ENCODE data around the gene RABL6. TPM values are rescaled to one million over a fixed set of nuclear protein-coding genes. Genes with fewer than 3 reads are reported as not detected.
A peak's percentile ranks its signal among the peaks of the same experiment; 100 is the strongest.

RABL6 gene
- total RNA-seq, 1 donor from 2014 or later: 69.4 TPM

- peak overlapping the region; percentile 7 for H3K27ac Mint-ChIP-seq (ENCODE audit: unreplicated experiment)
- no peak overlapping the region for H3K9ac ChIP-seq (ENCODE audit: low read length)
- no peaks in the 10 kb centered on the region for H3K9me3 Mint-ChIP-seq (ENCODE audit: unreplicated experiment)
- H3K79me2 ChIP-seq (ENCODE audit: insufficient read depth, low read length): no peaks in the 10 kb centered on the region
- peaks cover 8% of the 10 kb centered on the region for H4K20me1 ChIP-seq (ENCODE audit: insufficient read depth, low read length)
- H3K4me2 ChIP-seq (ENCODE audit: low read length): no peak overlapping the region
- H3K36me3 Mint-ChIP-seq (ENCODE audit: low read depth, unreplicated experiment): peaks cover 5% of the 10 kb centered on the region
- no peaks in the 10 kb centered on the region for H3K4me1 ChIP-seq (ENCODE audit: insufficient read depth, low read length)
- no peaks in the 10 kb centered on the region for H3K9me3 ChIP-seq (ENCODE audit: insufficient read depth, low read depth, low read length)
- H3K27me3 ChIP-seq (ENCODE audit: insufficient read depth, low read length): no peaks in the 10 kb centered on the region
- TF ChIP-seq EZH2 (IDR thresholded peaks at IDR 0.05; ENCODE audit: insufficient read depth, low read length): no peak
- TF ChIP-seq, protein P1, sequence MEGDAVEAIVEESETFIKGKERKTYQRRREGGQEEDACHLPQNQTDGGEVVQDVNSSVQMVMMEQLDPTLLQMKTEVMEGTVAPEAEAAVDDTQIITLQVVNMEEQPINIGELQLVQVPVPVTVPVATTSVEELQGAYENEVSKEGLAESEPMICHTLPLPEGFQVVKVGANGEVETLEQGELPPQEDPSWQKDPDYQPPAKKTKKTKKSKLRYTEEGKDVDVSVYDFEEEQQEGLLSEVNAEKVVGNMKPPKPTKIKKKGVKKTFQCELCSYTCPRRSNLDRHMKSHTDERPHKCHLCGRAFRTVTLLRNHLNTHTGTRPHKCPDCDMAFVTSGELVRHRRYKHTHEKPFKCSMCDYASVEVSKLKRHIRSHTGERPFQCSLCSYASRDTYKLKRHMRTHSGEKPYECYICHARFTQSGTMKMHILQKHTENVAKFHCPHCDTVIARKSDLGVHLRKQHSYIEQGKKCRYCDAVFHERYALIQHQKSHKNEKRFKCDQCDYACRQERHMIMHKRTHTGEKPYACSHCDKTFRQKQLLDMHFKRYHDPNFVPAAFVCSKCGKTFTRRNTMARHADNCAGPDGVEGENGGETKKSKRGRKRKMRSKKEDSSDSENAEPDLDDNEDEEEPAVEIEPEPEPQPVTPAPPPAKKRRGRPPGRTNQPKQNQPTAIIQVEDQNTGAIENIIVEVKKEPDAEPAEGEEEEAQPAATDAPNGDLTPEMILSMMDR (IDR thresholded peaks at IDR 0.05; ENCODE audit: insufficient read depth, low read depth, low read length): no peak
- no peak overlapping the region for H3K4me3 Mint-ChIP-seq (ENCODE audit: unreplicated experiment)
- H3K4me1 Mint-ChIP-seq (ENCODE audit: low read depth, unreplicated experiment): peaks cover 7% of the 10 kb centered on the region
- H2AFZ ChIP-seq (ENCODE audit: low read depth, low read length): no peak overlapping the region
- no peak overlapping the region for H3K27ac ChIP-seq (ENCODE audit: low read depth, low read length)
- H3K36me3 ChIP-seq (ENCODE audit: insufficient read depth, low read length): no peaks in the 10 kb centered on the region
- DNase-seq (ENCODE audit: low read depth) (no peak), FAIRE-seq (no peak)
- H3K27me3 Mint-ChIP-seq (ENCODE audit: low read depth, unreplicated experiment): no peaks in the 10 kb centered on the region
- no peak overlapping the region for H3K4me3 ChIP-seq (ENCODE audit: insufficient read depth, low read depth, low read length)
Observed at GRCh38 chr9:136835162-136835931, 27.6 kb downstream of the RABL6 start.

GRCh38 chr9:136835932-136836904 lies 28.5 kb downstream of the RABL6 start:
- Histone ChIP-seq H3K9me3 (ENCODE audit: insufficient read depth, low read depth, low read length) (no peaks in the 10 kb centered on the region), H3K36me3 (ENCODE audit: insufficient read depth, low read length) (no peaks in the 10 kb centered on the region), H3K4me2 (ENCODE audit: low read length) (no peak overlapping the region), H3K27me3 (ENCODE audit: insufficient read depth, low read length) (no peaks in the 10 kb centered on the region), H4K20me1 (ENCODE audit: insufficient read depth, low read length) (peaks cover 9% of the 10 kb centered on the region), H3K4me3 (ENCODE audit: insufficient read depth, low read depth, low read length) (no peak overlapping the region), H3K4me1 (ENCODE audit: insufficient read depth, low read length) (peaks cover 6% of the 10 kb centered on the region), H2AFZ (ENCODE audit: low read depth, low read length) (no peak overlapping the region), H3K79me2 (ENCODE audit: insufficient read depth, low read length) (no peaks in the 10 kb centered on the region), H3K27ac (ENCODE audit: low read depth, low read length) (no peak overlapping the region), H3K9ac (ENCODE audit: low read length) (no peak overlapping the region)
- no peak overlapping the region for H3K4me3 Mint-ChIP-seq (ENCODE audit: unreplicated experiment)
- no peaks in the 10 kb centered on the region for H3K27me3 Mint-ChIP-seq (ENCODE audit: low read depth, unreplicated experiment)
- peaks cover 7% of the 10 kb centered on the region for H3K4me1 Mint-ChIP-seq (ENCODE audit: low read depth, unreplicated experiment)
- FAIRE-seq: no peak
- peaks cover 5% of the 10 kb centered on the region for H3K36me3 Mint-ChIP-seq (ENCODE audit: low read depth, unreplicated experiment)
- no peaks in the 10 kb centered on the region for H3K9me3 Mint-ChIP-seq (ENCODE audit: unreplicated experiment)
- H3K27ac Mint-ChIP-seq (ENCODE audit: unreplicated experiment): no peak overlapping the region
- TF ChIP-seq, protein P1 (IDR thresholded peaks at IDR 0.05; ENCODE audit: insufficient read depth, low read depth, low read length): no peak
- no peak for DNase-seq (ENCODE audit: low read depth)
